GM12878 (cell line): ENCODE measurements around the gene LRIG2. TPM values are rescaled to one million over a fixed set of nuclear protein-coding genes. Genes with fewer than 3 reads are reported as not detected.
A peak's percentile ranks its signal among the peaks of the same experiment; 100 is the strongest.

Experiments used
- ATAC-seq: fragments of 200-7000 bp; cut with Tn5 transposase; 3 replicates; pipeline ENCODE4 v1.9.1; 2020; ENCODE audit warnings: mild to moderate bottlenecking, moderate library complexity
- BruUV-seq: library from RNA; stranded (reverse); fragments of 400-500 nt; replicated peaks from 2 replicates; lab custom pipeline; 2021; lab: Mats Ljungman, UMichigan
- CTCF ChIA-PET: fragments of 300-600 bp; sonication (Branson Sonifier 250); formaldehyde crosslinking; extraction: SDS; loops from one replicate; lab custom pipeline; 2021; ENCODE audit warnings: inconsistent platforms; lab: Yijun Ruan, JAX
- POLR2A ChIA-PET: fragments of 350-600 bp; formaldehyde crosslinking; extraction: SDS; loops from one replicate; lab custom pipeline; 2021; ENCODE audit warnings: inconsistent platforms; lab: Charles Lee
- RAD21 ChIA-PET: fragments of 300-600 bp; sonication (Branson Sonifier 250); formaldehyde crosslinking; loops from one replicate; lab custom pipeline; 2023; ENCODE audit warnings: antibody characterized with exemption; ENCODE audit not compliant: unreplicated experiment; lab: Charles Lee
- SMC1A ChIA-PET: fragments of 300-600 bp; sonication (Branson Sonifier 250); formaldehyde crosslinking; loops from one replicate; lab custom pipeline; 2023; ENCODE audit not compliant: unreplicated experiment, uncharacterized antibody; lab: Charles Lee
- DNase-seq: peaks from one replicate; pipeline ENCODE4 v3.0.0-alpha.2; 2011; ENCODE audit warnings: low read depth, low spot score
- FAIRE-seq: peaks from 3 replicates; lab custom pipeline; 2011; peaks lifted over from hg19 to GRCh38; lab: Jason Lieb, UNC
- H2AFZ ChIP-seq: 2 replicates; pipeline ENCODE4 v1.6.0; 2011; ENCODE audit warnings: low read depth, low read length, control low read depth; ENCODE audit not compliant: control insufficient read depth
- H3K27ac ChIP-seq: 2 replicates; pipeline ENCODE4 v1.5.1; 2011; ENCODE audit warnings: control low read depth; ENCODE audit not compliant: control insufficient read depth, insufficient read depth
- H3K27me3 ChIP-seq, 2 experiments: replicated peaks in 1 of 2; 2 replicates each; pipeline versions ENCODE4 v1.6.0 to v1.6.1; 2011; ENCODE audit warnings: low read length in 1 of 2; ENCODE audit not compliant: control insufficient read depth in 2 of 2, insufficient read depth in 2 of 2
- H3K36me3 ChIP-seq, 2 experiments: 2 replicates each; pipeline ENCODE4 v1.5.1; 2011; ENCODE audit warnings: low read length in 1 of 2; ENCODE audit not compliant: control insufficient read depth in 2 of 2, insufficient read depth in 2 of 2
- H3K4me1 ChIP-seq: 2 replicates; pipeline ENCODE4 v1.6.1; 2011; ENCODE audit warnings: mild to moderate bottlenecking, low read length, moderate library complexity, mixed read lengths; ENCODE audit not compliant: control insufficient read depth, insufficient read depth
- H3K4me2 ChIP-seq: 2 replicates; pipeline ENCODE4 v1.6.0; 2011; ENCODE audit warnings: control low read depth; ENCODE audit not compliant: control insufficient read depth, insufficient read depth
- H3K4me3 ChIP-seq: fragments of 200-600 bp; sonication (generic); 2 replicates; pipeline ENCODE4 v1.5.1; 2016
- H3K79me2 ChIP-seq: 2 replicates; pipeline ENCODE4 v1.6.0; 2011; ENCODE audit warnings: low read length; ENCODE audit not compliant: control insufficient read depth, insufficient read depth
- H3K9ac ChIP-seq: 2 replicates; pipeline ENCODE4 v1.8.0; 2011; ENCODE audit warnings: low read length, control low read depth, mixed read lengths; ENCODE audit not compliant: control insufficient read depth, insufficient read depth
- H3K9me3 ChIP-seq: replicated peaks from 3 replicates; pipeline ENCODE4 v1.5.1; 2011; ENCODE audit warnings: mild to moderate bottlenecking, low read length; ENCODE audit not compliant: control insufficient read depth, insufficient read depth
- H4K20me1 ChIP-seq: 2 replicates; pipeline ENCODE4 v1.6.0; 2011; ENCODE audit not compliant: control insufficient read depth, insufficient read depth
- BHLHE40 ChIP-seq, 2 experiments: fragments of 450-650 bp in 1 of 2; IDR thresholded peaks; 2 replicates each; pipeline ENCODE4 v1.6.1; 2011 to 2017; ENCODE audit warnings: low read depth in 2 of 2, borderline replicate concordance in 1 of 2, improper control_type of control experiment in 1 of 2, low read length in 1 of 2, mild to moderate bottlenecking in 1 of 2
- EED ChIP-seq: sonication (generic); IDR thresholded peaks from 2 replicates; pipeline ENCODE4 v1.6.1; 2016; ENCODE audit warnings: antibody characterized with exemption, low read depth
- GABPA ChIP-seq: IDR thresholded peaks from 2 replicates; pipeline ENCODE4 v1.6.1; 2014; ENCODE audit warnings: antibody characterized with exemption, low read depth, mild to moderate bottlenecking, inconsistent platforms
- HDAC2 ChIP-seq: fragments of 200-600 bp; sonication (generic); IDR thresholded peaks from 2 replicates; pipeline ENCODE4 v1.6.1; 2017
- IRF4 ChIP-seq: IDR thresholded peaks from 2 replicates; pipeline ENCODE4 v1.6.1; 2011; ENCODE audit warnings: low read depth, low read length
- JUNB ChIP-seq: IDR thresholded peaks from 2 replicates; pipeline ENCODE4 v1.6.1; 2016; ENCODE audit warnings: antibody characterized with exemption, mild to moderate bottlenecking
- MTA2 ChIP-seq: fragments of 450-650 bp; IDR thresholded peaks from 2 replicates; pipeline ENCODE4 v1.6.1; 2016; ENCODE audit warnings: low read depth, mild to moderate bottlenecking, moderate library complexity
- NR2C1 ChIP-seq: fragments of 450-650 bp; IDR thresholded peaks from 2 replicates; pipeline ENCODE4 v1.6.1; 2017; ENCODE audit warnings: antibody characterized with exemption, mild to moderate bottlenecking, moderate library complexity
- PAX5 ChIP-seq: IDR thresholded peaks from 2 replicates; pipeline ENCODE4 v1.6.1; 2011; ENCODE audit warnings: low read depth, low read length, borderline replicate concordance
- RUNX3 ChIP-seq: IDR thresholded peaks from 2 replicates; pipeline ENCODE4 v1.6.1; 2012; ENCODE audit warnings: low read length, inconsistent platforms
- SPI1 ChIP-seq: IDR thresholded peaks from 2 replicates; pipeline ENCODE4 v1.6.1; 2011; ENCODE audit warnings: low read depth, mild to moderate bottlenecking, low read length, moderate library complexity, borderline replicate concordance; ENCODE audit not compliant: insufficient read depth
- TCF12 ChIP-seq: IDR thresholded peaks from 2 replicates; pipeline ENCODE4 v1.6.1; 2011; ENCODE audit warnings: low read depth, mild to moderate bottlenecking, low read length
- TCF3 ChIP-seq: IDR thresholded peaks from 2 replicates; pipeline ENCODE4 v1.6.1; 2012; ENCODE audit warnings: low read depth, mild to moderate bottlenecking, low read length, borderline replicate concordance; ENCODE audit not compliant: insufficient read depth
- YBX1 ChIP-seq: fragments of 450-650 bp; IDR thresholded peaks from 2 replicates; pipeline ENCODE4 v1.6.1; 2016; ENCODE audit warnings: antibody characterized with exemption
- WGBS: methylation state at CpG from one replicate; pipeline ENCODE4 v1.1.6; 2016; ENCODE audit warnings: low lambda C conversion rate; ENCODE audit not compliant: insufficient replicate concordance, insufficient coverage; ENCODE audit errors: missing lambda C conversion rate; 5-methylcytosine and 5-hydroxymethylcytosine counted together
- in situ Hi-C: fragments of 300-500 bp; cut with MboI; formaldehyde crosslinking; loops from 9 replicates; pipeline ENCODE4 v1.14.3; 2018; ENCODE audit warnings: mixed read lengths
- intact Hi-C: fragments of 100-400 bp; cut with micrococcal nuclease; formaldehyde crosslinking; loops from one replicate; pipeline ENCODE4 v1.14.2; 2022; ENCODE audit not compliant: unreplicated experiment
- polyA plus RNA-seq, 11 experiments: library from polyadenylated mRNA; depleted of rRNA in 4 of 11; unstranded in 6 of 11; stranded (reverse) in 5 of 11; fragments of >200 nt; fragmentation: Nextera tagmentation in 4 of 11; fragmentation: Illumina TruSeq in 1 of 11; extraction: Ambion mirVana in 4 of 11; extraction: Trizol in 1 of 11; gene quantifications; 1 replicate in 1 of 11; 2 replicates in 10 of 11; pipeline versions ENCODE4 v1.2.1 to v1.2.3, GENCODE V29; 2011 to 2016; ENCODE audit warnings: inconsistent platforms in 2 of 11, missing spikeins in 2 of 11, low read depth in 1 of 11
- total RNA-seq, 4 experiments: library from RNA; depleted of rRNA in 3 of 4; stranded (reverse); fragments of >200 nt in 3 of 4; fragmentation: Illumina TruSeq in 1 of 4; extraction: Trizol in 1 of 4; gene quantifications; 2 replicates each; pipeline versions ENCODE4 v1.2.1 to v1.2.3, GENCODE V29; 2013 to 2021
- TF ChIP-seq, protein P1 (sequence below): fragments of 450-650 bp; IDR thresholded peaks from 2 replicates; pipeline ENCODE4 v1.6.1; 2018; ENCODE audit warnings: borderline replicate concordance, mild to moderate bottlenecking; ENCODE audit not compliant: partially characterized antibody

LRIG2 gene
- total and polyA plus RNA-seq, 10 of the 15 experiments (the other 5 are each of a cell fraction or from before 2014, with no cell fraction given): 0.77 to 11.8 (median 5.1) TPM

DNA sequence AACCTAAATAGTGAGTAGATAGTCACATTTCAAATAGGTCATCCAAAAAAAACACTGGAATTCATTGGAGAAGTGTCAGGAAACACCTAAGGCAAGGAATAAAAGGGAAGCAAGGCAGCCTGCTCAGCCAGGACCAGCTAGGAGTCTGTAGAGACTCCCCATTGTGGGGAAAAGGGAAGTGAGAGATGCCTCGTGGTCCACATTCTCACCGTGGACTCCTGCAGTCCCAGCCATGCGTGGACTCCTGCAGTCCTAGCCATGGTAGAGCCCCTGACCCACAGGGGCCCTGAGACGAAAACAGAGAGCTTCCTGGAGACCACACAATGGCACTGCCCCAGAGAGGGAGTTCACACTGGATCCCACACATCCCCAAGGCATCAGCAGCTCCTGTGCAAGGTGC is 97.5 kb downstream of the LRIG2 start:
- no peaks in the 10 kb centered on the region for H3K79me2 ChIP-seq

DNA sequence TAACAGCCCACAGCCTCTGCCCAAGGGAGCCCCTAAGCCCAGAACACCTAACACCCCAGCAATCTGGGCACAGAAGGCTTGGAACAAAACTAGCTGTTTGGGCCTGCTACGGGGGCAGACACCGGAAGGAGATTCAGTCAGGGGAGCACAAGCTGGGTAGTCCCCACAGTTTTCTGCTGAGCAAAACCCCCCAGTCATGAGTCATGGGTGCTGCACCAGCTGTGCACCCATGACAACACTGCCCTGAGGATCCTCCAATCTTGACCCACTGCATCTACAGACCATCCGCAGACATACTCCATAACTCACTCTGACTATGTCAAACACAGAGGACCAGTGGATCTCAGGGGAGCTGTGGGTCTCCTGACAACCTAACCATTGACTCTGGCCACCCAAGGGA is 105.1 kb downstream of the LRIG2 start:
- ChIA-PET SMC1A (interaction anchor here (1.1 to 2.0 kb wide), 3 partner anchors 8 to 36 kb away, joined by 3 to 6 read pairs (median 3); no protein-coding TSS in a partner anchor), RAD21 (interaction anchor here (0.6 to 1.0 kb wide), 2 partner anchors 34 to 47 kb away, joined by 3 read pairs; no protein-coding TSS in a partner anchor), CTCF (interaction anchor here (1.2 kb wide), 1 partner anchor 41 kb away, joined by 3 read pairs; no protein-coding TSS in a partner anchor), POLR2A (no interaction called here)
- no TSS peak for BruUV-seq
- Histone ChIP-seq H4K20me1 (no peaks in the 10 kb centered on the region), H3K27ac (no peak overlapping the region), H2AFZ (no peak overlapping the region; the same call in 1 of the 2 replicates), H3K4me2 (no peak overlapping the region), H3K36me3 (no peaks in the 10 kb centered on the region), H3K9ac (no peak overlapping the region), H3K79me2 (no peaks in the 10 kb centered on the region), H3K4me3 (no peak overlapping the region), H3K27me3 (no peaks in the 10 kb centered on the region), H3K4me1 (peaks cover 6% of the 10 kb centered on the region), H3K9me3 (no peaks in the 10 kb centered on the region; the same call in 2 of the 3 replicates)
- intact Hi-C loops (no loop called here), in situ Hi-C loops (no loop called here)
- DNase-seq (no peak), ATAC-seq (peak; percentile 85), FAIRE-seq (no peak)
- TF ChIP-seq BHLHE40 (IDR thresholded peaks at IDR 0.05; ENCODE audit: borderline replicate concordance in 1 of 2, low read depth in 2 of 2, low read length in 1 of 2): no peak
- TF ChIP-seq TCF3: peak; percentile 65; the same call in 1 of the 2 replicates
- peak; percentile 51; the same call in 1 of the 2 replicates for TF ChIP-seq PAX5
- 0 out of 2 replicates have a peak, but pooled peaks have one; percentile 35 for TF ChIP-seq GABPA
- TF ChIP-seq, protein P1, sequence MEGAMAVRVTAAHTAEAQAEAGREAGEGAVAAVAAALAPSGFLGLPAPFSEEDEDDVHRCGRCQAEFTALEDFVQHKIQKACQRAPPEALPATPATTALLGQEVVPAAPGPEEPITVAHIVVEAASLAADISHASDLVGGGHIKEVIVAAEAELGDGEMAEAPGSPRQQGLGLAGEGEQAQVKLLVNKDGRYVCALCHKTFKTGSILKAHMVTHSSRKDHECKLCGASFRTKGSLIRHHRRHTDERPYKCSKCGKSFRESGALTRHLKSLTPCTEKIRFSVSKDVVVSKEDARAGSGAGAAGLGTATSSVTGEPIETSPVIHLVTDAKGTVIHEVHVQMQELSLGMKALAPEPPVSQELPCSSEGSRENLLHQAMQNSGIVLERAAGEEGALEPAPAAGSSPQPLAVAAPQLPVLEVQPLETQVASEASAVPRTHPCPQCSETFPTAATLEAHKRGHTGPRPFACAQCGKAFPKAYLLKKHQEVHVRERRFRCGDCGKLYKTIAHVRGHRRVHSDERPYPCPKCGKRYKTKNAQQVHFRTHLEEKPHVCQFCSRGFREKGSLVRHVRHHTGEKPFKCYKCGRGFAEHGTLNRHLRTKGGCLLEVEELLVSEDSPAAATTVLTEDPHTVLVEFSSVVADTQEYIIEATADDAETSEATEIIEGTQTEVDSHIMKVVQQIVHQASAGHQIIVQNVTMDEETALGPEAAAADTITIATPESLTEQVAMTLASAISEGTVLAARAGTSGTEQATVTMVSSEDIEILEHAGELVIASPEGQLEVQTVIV: no peak
- peak; percentile 30; the same call in 1 of the 2 replicates for TF ChIP-seq JUNB
- TF ChIP-seq TCF12: peak; percentile 74; the same call in 1 of the 2 replicates
- 5% methylated on average over 3 of the region's 3 CpGs for WGBS

More for the DNA sequence above, 97.5 kb downstream of the LRIG2 start:
- TF ChIP-seq EED (0 out of 2 replicates have a peak, but pooled peaks have one; percentile 24), SPI1 (peak; percentile 94), NR2C1 (no peak), RUNX3 (peak; percentile 52), TCF3 (no peak), IRF4 (0 out of 2 replicates have a peak, but pooled peaks have one; percentile 56), MTA2 (no peak), PAX5 (0 out of 2 replicates have a peak, but pooled peaks have one; percentile 36), YBX1 (no peak), HDAC2 (no peak)
- ChIA-PET SMC1A (interaction anchor here (1.6 kb wide), 1 partner anchor 8 kb away, joined by 3 read pairs; no protein-coding TSS in a partner anchor), CTCF (no interaction called here), RAD21 (interaction anchor here (1.5 kb wide), 1 partner anchor 30 kb away, joined by 4 read pairs; no protein-coding TSS in a partner anchor), POLR2A (no interaction called here)
- FAIRE-seq (no peak), DNase-seq (no peak), ATAC-seq (peak; percentile 72)
- Histone ChIP-seq H3K27me3 (no peaks in the 10 kb centered on the region), H3K4me3 (no peak overlapping the region), H3K4me2 (no peak overlapping the region), H3K36me3 (no peaks in the 10 kb centered on the region), H3K9me3 (peaks cover 4% of the 10 kb centered on the region; the same call in 2 of the 3 replicates), H2AFZ (no peak overlapping the region), H4K20me1 (no peaks in the 10 kb centered on the region), H3K4me1 (peaks cover 8% of the 10 kb centered on the region), H3K27ac (no peak overlapping the region), H3K9ac (no peak overlapping the region)
- in situ Hi-C loops: no loop called here
- intact Hi-C loops: no loop called here
- WGBS: 2% methylated on average over 4 of the region's 4 CpGs
- BruUV-seq: no TSS peak
